GM10847 (cell line): Measurements from ENCODE around the gene MEIS1.

Experiments
- POLR2A ChIP-seq: IDR thresholded peaks from 2 replicates; pipeline ENCODE4 v1.6.1; 2011; ENCODE audit not compliant: insufficient read length; ENCODE audit errors: extremely low read depth

Gene MEIS1

DNA sequence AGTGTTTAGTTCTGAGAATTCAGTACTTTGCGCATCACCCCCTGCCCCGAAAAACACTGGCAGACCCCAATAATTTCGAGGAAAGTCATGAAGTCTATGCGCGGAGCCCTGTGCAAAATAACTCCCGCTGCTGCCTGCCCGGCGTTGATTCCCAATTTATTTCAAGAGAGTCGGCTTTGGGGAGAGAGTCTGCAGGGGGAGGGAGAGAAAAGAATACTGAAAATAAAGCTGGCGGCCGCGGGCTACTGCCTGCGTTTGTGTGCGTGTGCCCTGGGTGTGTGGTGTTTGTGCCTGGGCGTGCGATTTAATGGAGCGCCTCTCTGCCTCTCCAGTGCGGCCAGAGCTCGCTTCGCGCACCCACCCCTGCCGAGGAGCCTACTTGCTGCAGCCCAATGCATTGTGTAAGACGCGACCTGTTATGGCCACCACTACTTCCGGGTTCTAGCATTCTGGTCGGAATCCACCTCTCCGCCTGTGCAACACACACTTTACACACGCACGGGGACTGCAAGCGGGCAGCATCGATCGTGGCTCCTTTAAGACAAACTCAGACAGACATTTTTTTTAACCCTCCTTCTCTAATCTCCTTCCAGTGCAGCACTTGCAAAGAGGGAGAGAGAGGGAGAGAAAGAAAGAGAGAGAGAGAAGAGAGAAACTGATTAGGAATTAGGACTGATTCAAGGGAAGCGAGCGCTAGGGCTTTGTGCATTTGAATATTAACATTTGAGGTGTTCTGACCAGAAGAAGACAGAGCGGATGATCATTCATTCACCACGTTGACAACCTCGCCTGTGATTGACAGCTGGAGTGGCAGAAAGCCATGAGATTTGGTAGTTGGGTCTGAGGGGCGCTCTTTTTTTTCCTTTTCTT is at the start of gene MEIS1:
Gene MEIS1, plus strand, starts transcription at position 447 of the 870 bp plus-strand sequence. CDS start 732 bp downstream, outside the sequence.
- TF ChIP-seq POLR2A, result no peak

GRCh38 chr2:66387016-66387753 is 47.7 kb upstream of the MEIS1 start:
- TF ChIP-seq POLR2A, result no peak

GRCh38 chr2:66389651-66390131 is 45.2 kb upstream of the MEIS1 start:
- TF ChIP-seq POLR2A, result no peak

- TF ChIP-seq POLR2A, result no peak
Observed at GRCh38 chr2:66390152-66390551, 44.8 kb upstream of the MEIS1 start.

DNA sequence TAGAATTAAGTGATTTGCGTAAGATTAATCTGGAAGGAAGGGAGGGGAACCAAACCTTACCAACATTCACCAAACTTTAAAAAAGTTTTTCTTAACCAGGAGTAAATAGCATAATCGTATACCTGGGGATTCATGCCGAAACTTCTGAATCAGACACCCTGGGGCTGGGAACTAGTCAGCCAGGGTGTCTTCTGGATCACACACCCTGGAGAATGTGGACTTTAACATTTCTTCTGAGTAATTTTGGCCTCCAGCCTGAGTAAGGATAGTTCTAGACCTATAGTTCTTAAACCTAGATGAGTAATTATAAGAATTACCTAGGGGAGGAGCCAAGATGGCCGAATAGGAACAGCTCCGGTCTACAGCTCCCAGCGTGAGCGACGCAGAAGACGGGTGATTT is 44.1 kb upstream of the MEIS1 start:
- no peak for TF ChIP-seq POLR2A

GRCh38 chr2:66405473-66405872 is 29.5 kb upstream of the MEIS1 start:
- no peak for TF ChIP-seq POLR2A

- TF ChIP-seq POLR2A, result no peak
Observed at GRCh38 chr2:66408905-66409304, 26.0 kb upstream of the MEIS1 start.

- TF ChIP-seq POLR2A, result no peak
Observed at GRCh38 chr2:66412874-66413273, 22.1 kb upstream of the MEIS1 start.

GRCh38 chr2:66414896-66415295 is 20.0 kb upstream of the MEIS1 start:
- TF ChIP-seq POLR2A, result no peak

- TF ChIP-seq POLR2A, result no peak
Observed at GRCh38 chr2:66418381-66418780, 16.5 kb upstream of the MEIS1 start.

DNA sequence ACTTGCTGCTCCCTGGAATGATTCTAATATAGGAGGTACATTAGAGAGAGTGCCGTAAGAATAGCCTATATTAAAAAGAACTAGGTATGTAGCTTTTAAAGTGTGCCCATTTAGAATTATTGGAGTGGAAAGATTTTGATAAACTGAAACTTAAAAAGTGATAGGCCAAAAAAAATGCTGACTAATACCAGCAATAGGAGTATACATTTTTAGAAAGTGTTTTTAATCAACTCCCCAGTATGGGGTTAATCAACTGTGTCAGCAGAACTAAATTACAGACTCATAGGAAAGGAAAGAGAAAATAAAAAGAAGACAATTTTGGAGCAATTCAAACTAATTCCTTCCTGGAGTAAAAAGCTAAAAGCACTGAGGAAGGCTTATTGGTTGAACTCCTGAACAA is 13.3 kb upstream of the MEIS1 start:
- TF ChIP-seq POLR2A, result no peak

DNA sequence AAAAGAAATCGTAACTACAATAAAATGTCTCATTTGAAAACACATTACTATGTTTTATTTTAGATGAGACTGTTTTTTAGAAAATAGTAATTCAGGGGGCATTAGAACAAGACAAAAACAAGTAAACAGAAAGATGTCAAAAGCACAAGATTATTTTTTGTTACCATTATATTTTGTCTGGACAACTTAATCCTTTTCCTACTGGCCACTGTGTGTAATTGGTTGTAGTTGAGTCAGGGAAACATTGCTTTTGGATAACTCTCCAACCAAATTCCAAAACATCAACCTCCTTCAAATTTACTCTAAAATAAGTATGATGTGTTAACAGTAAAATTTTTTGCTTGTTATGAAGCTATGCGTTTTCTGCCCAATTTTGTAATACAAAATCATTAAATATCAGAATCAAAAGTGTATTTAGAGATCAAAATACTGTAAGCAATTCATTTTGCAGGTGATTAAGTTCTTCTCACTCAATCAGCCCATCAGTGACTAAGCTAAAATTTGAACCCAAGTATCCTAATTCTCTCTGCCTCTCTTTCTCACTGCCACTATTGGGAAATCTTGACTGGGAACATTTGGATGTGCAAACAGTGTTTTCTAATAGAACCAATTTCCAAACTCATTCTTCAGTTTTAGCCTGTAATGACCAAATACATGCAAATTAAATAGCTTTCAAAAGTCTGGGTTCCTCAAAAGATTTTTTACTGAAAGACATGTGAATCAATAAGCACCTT is 11.4 kb upstream of the MEIS1 start:
- no peak for TF ChIP-seq POLR2A

GRCh38 chr2:66426244-66427111 is 8.4 kb upstream of the MEIS1 start:
- TF ChIP-seq POLR2A, result no peak

DNA sequence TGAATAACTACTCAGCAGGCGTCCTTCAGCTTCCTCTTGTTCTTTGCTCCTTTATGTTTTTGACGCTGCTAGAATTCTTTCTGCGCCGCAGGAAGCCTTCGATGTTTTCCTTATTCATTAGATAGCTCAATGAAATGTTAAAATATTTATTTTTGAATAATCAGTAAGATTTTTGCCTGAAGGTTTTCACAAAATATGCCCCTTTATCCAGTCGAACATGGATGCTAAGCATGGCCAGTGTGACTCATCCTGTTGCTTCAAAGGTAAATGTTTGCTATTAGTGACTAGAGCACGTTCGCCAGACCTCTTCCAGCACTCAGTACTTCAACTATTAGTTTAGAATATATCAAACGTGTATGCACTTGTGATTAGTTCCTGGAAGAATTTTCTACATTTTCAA is 7.6 kb upstream of the MEIS1 start:
- TF ChIP-seq POLR2A, result no peak

DNA sequence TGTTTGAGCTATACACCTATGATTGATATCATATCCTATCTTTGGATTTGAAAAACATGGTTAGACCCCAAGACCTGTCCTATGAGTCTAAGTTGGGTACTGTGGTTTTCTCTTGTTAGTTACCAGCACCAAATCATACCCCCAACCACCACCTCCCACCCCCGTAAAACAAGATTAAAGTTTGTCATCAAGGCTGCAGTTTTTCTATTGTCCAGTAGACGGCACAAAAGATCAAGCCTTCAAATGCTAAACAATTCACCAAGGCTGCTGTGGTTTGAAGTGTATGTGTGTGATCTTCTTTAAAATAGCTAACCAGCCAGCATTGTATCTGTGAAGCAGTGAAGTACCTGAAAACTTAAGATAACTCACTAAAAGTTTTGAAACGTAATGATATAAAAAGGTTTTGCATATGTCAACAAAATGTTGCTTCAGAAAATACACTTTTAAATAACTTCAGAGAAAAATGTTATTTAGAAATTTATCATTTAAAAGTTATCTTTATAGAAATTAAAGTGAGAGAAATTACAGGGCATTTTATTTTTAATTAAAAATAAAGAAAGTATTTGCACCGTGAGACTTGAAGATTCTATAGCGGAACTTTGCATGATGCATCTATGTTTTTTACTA is 5.8 kb upstream of the MEIS1 start:
- TF ChIP-seq POLR2A, result no peak
